Endothelial cell of umbilical vein (primary cell): ENCODE measurements around the gene CYP2D6. TPM values are rescaled to one million over a fixed set of nuclear protein-coding genes. Genes with fewer than 3 reads are reported as not detected.

Experiments
- BruUV-seq: library from RNA; stranded (reverse); fragments of 400-500 nt; replicated peaks from 2 replicates; lab custom pipeline; 2021; lab: Mats Ljungman, UMichigan
- CTCF ChIA-PET: fragments of 300-600, 350-600 bp; sonication (Branson Sonifier 250); formaldehyde crosslinking; loops from one replicate; lab custom pipeline; 2021; ENCODE audit warnings: antibody characterized with exemption, inconsistent platforms; lab: Charles Lee
- POLR2A ChIA-PET: fragments of 300-600, 350-600 bp; sonication (Branson Sonifier 250); formaldehyde crosslinking; loops from one replicate; lab custom pipeline; 2021; ENCODE audit warnings: antibody characterized with exemption, inconsistent platforms; lab: Charles Lee
- DNase-seq: peaks from one replicate; pipeline ENCODE4 v3.0.0-alpha.2; 2011; ENCODE audit warnings: low read depth, low spot score
- FAIRE-seq: peaks from 2 replicates; lab custom pipeline; 2011; peaks lifted over from hg19 to GRCh38; lab: Jason Lieb, UNC
- H2AFZ ChIP-seq: 2 replicates; pipeline ENCODE4 v1.6.0; 2012; ENCODE audit warnings: low read depth, low read length, control low read depth, inconsistent platforms
- H3K27ac ChIP-seq: 2 replicates; pipeline ENCODE4 v1.5.1; 2011; ENCODE audit warnings: low read depth, mild to moderate bottlenecking, control low read depth, low read length, moderate library complexity; ENCODE audit not compliant: insufficient read depth
- H3K27me3 ChIP-seq, 2 experiments: 2 replicates each; pipeline versions ENCODE4 v1.6.0 to v1.6.1; 2011; ENCODE audit warnings: low read length in 2 of 2, mixed read lengths in 1 of 2; ENCODE audit not compliant: control insufficient read depth in 2 of 2, insufficient read depth in 2 of 2
- H3K36me3 ChIP-seq, 2 experiments: 2 replicates in 1 of 2; 3 replicates in 1 of 2; pipeline ENCODE4 v1.5.1; 2011; ENCODE audit warnings: low read length in 2 of 2, mild to moderate bottlenecking in 1 of 2, moderate library complexity in 1 of 2; ENCODE audit not compliant: control insufficient read depth in 2 of 2, insufficient read depth in 2 of 2; ENCODE audit errors: extremely low read depth in 1 of 2
- H3K4me1 ChIP-seq: 3 replicates; pipeline ENCODE4 v1.5.1; 2011; ENCODE audit warnings: mild to moderate bottlenecking, low read length; ENCODE audit not compliant: control insufficient read depth, insufficient read depth; ENCODE audit errors: extremely low read depth
- H3K4me2 ChIP-seq: 2 replicates; pipeline ENCODE4 v1.6.1; 2011; ENCODE audit warnings: low read length, control low read depth, mixed read lengths; ENCODE audit not compliant: insufficient read depth
- H3K4me3 ChIP-seq, 3 experiments: fragments of 200-600 bp in 1 of 3; sonication (generic), shearing (Covaris generic) in 1 of 3; replicated peaks in 1 of 3; 2 replicates each; pipeline ENCODE4 v1.5.1; 2011 to 2016; ENCODE audit warnings: control low read depth in 3 of 3, low read length in 3 of 3, mild to moderate bottlenecking in 2 of 3, inconsistent platforms in 1 of 3, low read depth in 1 of 3, moderate library complexity in 1 of 3; ENCODE audit not compliant: insufficient read depth in 1 of 3
- H3K79me2 ChIP-seq: 2 replicates; pipeline ENCODE4 v1.6.0; 2012; ENCODE audit warnings: low read length, inconsistent platforms; ENCODE audit not compliant: control insufficient read depth, insufficient read depth
- H3K9ac ChIP-seq: replicated peaks from 2 replicates; pipeline ENCODE3; 2011; ENCODE audit warnings: low read length, control low read depth; ENCODE audit not compliant: insufficient read depth; ENCODE audit errors: extremely low read depth
- H3K9me1 ChIP-seq: replicated peaks from 3 replicates; pipeline ENCODE4 v1.6.0; 2011; ENCODE audit warnings: mild to moderate bottlenecking, low read length; ENCODE audit not compliant: control insufficient read depth, insufficient read depth; ENCODE audit errors: extremely low read depth
- H3K9me3 ChIP-seq: replicated peaks from 2 replicates; pipeline ENCODE4 v1.5.1; 2012; ENCODE audit warnings: low read length, inconsistent platforms; ENCODE audit not compliant: control insufficient read depth, insufficient read depth
- H4K20me1 ChIP-seq: replicated peaks from 2 replicates; pipeline ENCODE3; 2011; ENCODE audit warnings: mild to moderate bottlenecking, low read length; ENCODE audit not compliant: control insufficient read depth, insufficient read depth; ENCODE audit errors: extremely low read depth
- CTCF ChIP-seq, 2 donors: IDR thresholded peaks; 1 replicate in 1 of 2; 2 replicates in 1 of 2; pipeline ENCODE4 v1.5.1; 2011; ENCODE audit warnings: low read length in 2 of 2, mild to moderate bottlenecking in 2 of 2, moderate library complexity in 2 of 2, control low read depth in 1 of 2, inconsistent platforms in 1 of 2, low read depth in 1 of 2; ENCODE audit not compliant: insufficient read depth in 1 of 2; ENCODE audit errors: extremely low read depth in 1 of 2
- EZH2 ChIP-seq: IDR thresholded peaks from 2 replicates; pipeline ENCODE4 v1.6.1; 2012; ENCODE audit warnings: borderline replicate concordance, low read depth, mild to moderate bottlenecking, moderate library complexity, low read length, inconsistent platforms; ENCODE audit not compliant: severe bottlenecking
- FOS ChIP-seq: IDR thresholded peaks from 2 replicates; pipeline ENCODE4 v1.6.1; 2011; ENCODE audit warnings: mild to moderate bottlenecking, low read length, moderate library complexity, borderline replicate concordance; ENCODE audit not compliant: insufficient read depth
- GATA2 ChIP-seq: IDR thresholded peaks from 2 replicates; pipeline ENCODE4 v1.7.0; 2011; ENCODE audit warnings: low read depth, mild to moderate bottlenecking, moderate library complexity, mixed read lengths, low read length; ENCODE audit not compliant: insufficient read length, insufficient read depth
- JUN ChIP-seq: IDR thresholded peaks from 2 replicates; pipeline ENCODE4 v1.6.1; 2011; ENCODE audit warnings: borderline replicate concordance, low read depth; ENCODE audit not compliant: insufficient read length, insufficient read depth
- MYC ChIP-seq: IDR thresholded peaks from one replicate; pipeline ENCODE4 v1.6.1; 2011; ENCODE audit warnings: mild to moderate bottlenecking, low read depth, low read length
- POLR2A ChIP-seq: IDR thresholded peaks from 2 replicates; pipeline ENCODE4 v1.6.1; 2012; ENCODE audit warnings: low read depth, mild to moderate bottlenecking, control low read depth, low read length
- POLR2AphosphoS5 ChIP-seq: IDR thresholded peaks from 2 replicates; pipeline ENCODE4 v1.6.1; 2012; ENCODE audit warnings: low read depth, mild to moderate bottlenecking, control low read depth, low read length, moderate library complexity; ENCODE audit not compliant: insufficient read depth
- dilution Hi-C: fragments of 300-500 bp; cut with MboI; formaldehyde crosslinking; loops from one replicate; pipeline ENCODE4 v1.15.0; 2019; ENCODE audit warnings: low sequenced_read_pairs; ENCODE audit not compliant: extremely low pct_ligation_motif_present
- intact Hi-C: fragments of 100-400 bp; cut with micrococcal nuclease; formaldehyde crosslinking; loops from one replicate; pipeline ENCODE4 v1.10.0; 2022
- polyA plus RNA-seq, 4 experiments: library from polyadenylated mRNA; depleted of rRNA in 3 of 4; stranded (reverse) in 3 of 4; unstranded in 1 of 4; fragments of >200 nt; gene quantifications; 2 replicates each; pipeline versions ENCODE4 v1.2.1 to v1.2.3, GENCODE V29; 2011 to 2012; ENCODE audit warnings: missing spikeins in 1 of 4
- total RNA-seq: library from RNA; stranded (reverse); gene quantifications from 2 replicates; pipeline ENCODE4 v1.2.3, GENCODE V29; 2021
- TF ChIP-seq, protein P1 (sequence below): IDR thresholded peaks from 2 replicates; pipeline ENCODE4 v1.6.1; 2011; ENCODE audit not compliant: insufficient read depth, insufficient read length

Gene CYP2D6
- total and polyA plus RNA-seq, 2 donors (not counting 3 experiments of a cell fraction or from before 2014, with no cell fraction given), result 0.25 to 0.91 TPM

DNA sequence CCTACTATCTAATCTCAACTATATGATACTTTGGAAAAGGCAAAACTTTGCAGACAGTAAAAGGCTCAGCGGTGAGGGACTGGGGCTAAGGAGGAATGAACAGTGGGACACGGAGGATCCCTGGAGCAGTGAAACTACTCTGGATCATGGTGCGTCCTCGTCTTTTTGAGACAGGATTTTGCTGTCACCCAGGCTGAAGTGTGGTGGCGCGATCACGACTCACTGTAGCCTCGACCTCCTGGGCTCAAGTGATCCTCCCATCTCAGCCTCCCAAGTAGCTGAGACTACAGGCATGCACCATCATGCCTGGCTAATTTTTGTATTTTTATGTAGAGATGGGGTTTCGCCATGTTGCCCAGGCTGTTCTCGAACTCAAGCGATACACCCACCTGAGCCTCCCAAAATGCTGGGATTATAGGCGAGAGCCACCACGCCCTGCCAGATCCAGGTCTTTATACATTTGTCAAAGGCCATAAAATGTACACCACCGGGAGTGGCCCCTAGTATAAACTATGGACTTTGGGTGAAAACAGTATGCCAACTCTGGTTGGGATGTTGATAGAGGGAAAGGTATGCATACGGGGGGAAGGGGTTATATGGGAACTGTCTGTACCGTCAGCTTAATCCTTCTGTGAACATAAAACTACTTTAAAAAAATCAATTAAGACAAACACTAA, 28.0 kb upstream of the CYP2D6 start:
- Histone ChIP-seq H4K20me1 (no peaks in the 10 kb centered on the region), H3K9me1 (no peaks in the 10 kb centered on the region), H3K9me3 (no peaks in the 10 kb centered on the region), H3K4me1 (no peaks in the 10 kb centered on the region), H3K27ac (no peak overlapping the region), H3K79me2 (no peaks in the 10 kb centered on the region), H3K4me3 (no peak overlapping the region), H2AFZ (no peak overlapping the region), H3K36me3 (peaks cover 0 to 5% of the 10 kb centered on the region in 2 experiments), H3K4me2 (no peak overlapping the region), H3K9ac (no peak overlapping the region), H3K27me3 (no peaks in the 10 kb centered on the region)
- ChIA-PET POLR2A (no interaction called here), CTCF (interaction anchor here (0.6 to 3.0 kb wide), 2 partner anchors 278 to 286 kb away, joined by 3 to 15 read pairs; no protein-coding TSS in a partner anchor)
- DNase-seq (no peak), FAIRE-seq (no peak)
- BruUV-seq, result no TSS peak
- intact Hi-C loops (loop anchor here (10.0 kb wide), 1 partner anchor 1874 kb away; no protein-coding TSS in a partner anchor), dilution Hi-C loops (no loop called here)
- TF ChIP-seq FOS (no peak), POLR2A (no peak), MYC (no peak), GATA2 (no peak), JUN (no peak), CTCF (IDR thresholded peaks at IDR 0.05; ENCODE audit: extremely low read depth in 1 of 2, insufficient read depth in 1 of 2, low read depth in 1 of 2, low read length in 2 of 2) (no peak), EZH2 (no peak), POLR2AphosphoS5 (no peak)
- TF ChIP-seq, protein P1, sequence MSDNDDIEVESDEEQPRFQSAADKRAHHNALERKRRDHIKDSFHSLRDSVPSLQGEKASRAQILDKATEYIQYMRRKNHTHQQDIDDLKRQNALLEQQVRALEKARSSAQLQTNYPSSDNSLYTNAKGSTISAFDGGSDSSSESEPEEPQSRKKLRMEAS, result no peak
